GM19240 (cell line): ENCODE data around the gene TBXAS1.
A peak's percentile ranks its signal among the peaks of the same experiment; 100 is the strongest.
"Not testable (repeated sequence)": the region's sequence is repeated elsewhere in the genome, so short reads cannot be mapped to it uniquely, and the experiment has no call there.

Experiments used
- DNase-seq: peaks from one replicate; pipeline ENCODE4 v3.0.0; 2011; ENCODE audit warnings: low spot score; ENCODE audit not compliant: insufficient read length

Gene TBXAS1

DNA sequence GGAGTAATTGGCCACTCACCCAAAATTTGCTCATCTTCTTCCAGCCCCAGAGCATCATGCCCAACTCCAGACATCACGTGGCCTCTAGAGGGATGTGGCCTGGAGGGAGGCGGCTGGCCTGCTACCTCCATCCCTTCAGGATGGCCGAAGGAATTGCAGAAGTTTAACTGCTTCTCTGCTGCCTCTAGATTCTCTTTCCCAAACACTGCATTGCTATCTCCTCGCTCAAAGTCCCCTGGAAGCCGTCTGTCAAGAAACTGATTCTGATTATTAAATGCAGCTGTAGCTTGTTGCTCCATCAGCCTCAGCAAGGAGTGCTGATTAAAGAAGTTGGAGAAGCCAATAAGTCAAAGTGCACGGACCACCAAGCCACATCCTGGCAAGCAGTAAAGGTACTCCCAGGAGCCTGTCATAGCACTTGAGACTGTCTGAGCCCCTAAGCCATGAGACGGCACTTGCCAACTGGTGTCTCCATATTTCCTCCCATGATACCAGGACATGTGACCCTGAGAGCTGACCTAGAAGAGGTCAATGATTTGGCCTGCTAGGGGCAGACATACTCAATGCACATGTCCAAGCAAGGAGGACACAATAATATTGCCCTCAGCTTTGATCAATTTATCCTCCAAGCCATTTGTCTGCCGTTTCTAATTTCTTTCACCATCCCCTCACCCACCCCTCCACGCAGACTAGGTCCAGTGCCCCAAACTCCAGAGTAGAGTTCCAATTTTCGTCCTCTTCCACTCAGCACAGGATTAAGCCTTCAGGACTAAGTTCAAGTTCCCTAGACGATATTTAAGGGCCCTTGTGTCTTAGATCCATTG is 84.2 kb downstream of the TBXAS1 start:
- no peak for DNase-seq

DNA sequence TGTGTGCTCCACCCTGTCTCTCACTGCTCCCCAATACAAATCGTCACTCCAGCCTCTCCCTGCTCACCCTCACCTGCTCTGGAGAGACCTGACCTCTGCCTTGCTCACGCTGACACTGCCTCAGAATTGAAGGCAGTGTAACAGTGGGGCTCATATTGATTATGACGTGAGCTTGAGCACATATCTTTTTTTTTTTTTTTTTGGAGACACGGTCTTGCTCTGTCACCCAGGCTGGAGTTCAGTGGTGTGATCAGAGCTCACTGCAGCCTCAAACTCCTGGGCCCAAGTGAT is 84.7 kb downstream of the TBXAS1 start:
- no peak for DNase-seq

DNA sequence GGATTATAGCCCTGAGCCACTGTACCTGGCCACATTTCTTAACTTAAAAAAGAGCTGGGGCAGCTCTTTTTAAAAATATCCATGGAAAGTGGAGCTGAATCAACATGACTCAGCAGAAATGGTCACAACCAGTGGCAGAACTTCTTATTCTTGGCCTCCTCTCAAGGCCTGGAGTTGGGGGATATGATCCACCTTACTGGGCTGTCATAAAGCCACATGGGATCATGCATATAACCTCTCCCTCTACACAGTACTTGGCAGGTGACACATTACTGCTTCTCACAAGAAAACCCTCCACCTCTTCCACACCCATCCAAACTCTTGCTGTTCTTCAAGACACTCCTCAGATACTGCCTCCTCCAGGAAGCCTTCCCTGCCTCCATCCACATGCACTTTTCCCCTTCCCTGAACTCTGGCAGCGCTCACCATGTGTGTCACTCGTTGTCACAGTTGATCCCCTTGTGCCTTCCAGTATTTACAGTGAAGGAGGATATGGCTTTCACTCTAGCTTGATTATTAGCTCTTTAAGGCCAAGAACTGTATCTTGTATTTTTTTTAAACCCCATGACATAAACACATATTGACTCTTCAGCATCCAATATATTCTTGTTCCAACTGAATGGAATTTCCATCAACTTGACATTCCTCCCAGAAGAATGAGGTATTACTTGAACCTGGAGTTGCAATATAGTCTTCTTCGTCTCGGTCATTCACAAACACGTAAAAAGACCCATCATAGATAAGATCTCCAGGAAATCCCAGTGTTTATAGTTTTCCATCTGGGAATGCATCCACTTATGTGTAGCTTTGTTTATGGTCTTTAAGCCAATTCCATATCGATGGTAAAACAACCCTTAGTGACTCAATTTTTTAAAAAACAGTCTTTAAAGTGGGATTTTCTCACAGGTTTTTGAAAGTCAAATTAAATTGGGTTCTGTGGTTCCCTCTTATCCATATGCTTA is 85.5 kb downstream of the TBXAS1 start:
- DNase-seq = no peak

DNA sequence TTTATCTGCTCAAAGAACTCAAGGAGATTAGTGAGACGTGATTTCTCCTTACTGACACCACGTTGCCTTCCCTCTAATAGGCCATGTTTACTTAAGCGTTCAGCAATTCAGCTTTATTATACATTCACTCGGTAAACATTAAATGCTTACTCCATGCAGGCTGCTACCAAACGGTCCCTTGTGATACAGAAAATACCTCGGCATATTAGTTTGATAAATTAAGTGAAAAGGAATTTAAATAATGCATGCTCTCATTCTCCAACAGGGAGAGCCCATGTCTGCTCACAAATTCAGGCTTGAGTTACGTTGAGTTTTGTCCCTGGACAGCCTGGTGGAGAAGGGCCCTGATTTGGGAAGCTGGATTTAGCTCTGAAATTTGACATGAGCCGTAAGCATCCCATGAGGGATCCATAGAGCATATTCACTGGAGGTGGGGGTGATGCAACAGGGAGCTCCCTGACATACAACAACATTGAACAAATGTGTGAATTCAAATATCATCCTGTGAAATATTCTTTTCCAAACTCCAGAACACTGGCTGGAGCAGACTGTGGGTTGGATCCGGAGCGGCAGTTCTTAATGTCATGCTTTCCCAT is 86.3 kb downstream of the TBXAS1 start:
- DNase-seq = no peak

DNA sequence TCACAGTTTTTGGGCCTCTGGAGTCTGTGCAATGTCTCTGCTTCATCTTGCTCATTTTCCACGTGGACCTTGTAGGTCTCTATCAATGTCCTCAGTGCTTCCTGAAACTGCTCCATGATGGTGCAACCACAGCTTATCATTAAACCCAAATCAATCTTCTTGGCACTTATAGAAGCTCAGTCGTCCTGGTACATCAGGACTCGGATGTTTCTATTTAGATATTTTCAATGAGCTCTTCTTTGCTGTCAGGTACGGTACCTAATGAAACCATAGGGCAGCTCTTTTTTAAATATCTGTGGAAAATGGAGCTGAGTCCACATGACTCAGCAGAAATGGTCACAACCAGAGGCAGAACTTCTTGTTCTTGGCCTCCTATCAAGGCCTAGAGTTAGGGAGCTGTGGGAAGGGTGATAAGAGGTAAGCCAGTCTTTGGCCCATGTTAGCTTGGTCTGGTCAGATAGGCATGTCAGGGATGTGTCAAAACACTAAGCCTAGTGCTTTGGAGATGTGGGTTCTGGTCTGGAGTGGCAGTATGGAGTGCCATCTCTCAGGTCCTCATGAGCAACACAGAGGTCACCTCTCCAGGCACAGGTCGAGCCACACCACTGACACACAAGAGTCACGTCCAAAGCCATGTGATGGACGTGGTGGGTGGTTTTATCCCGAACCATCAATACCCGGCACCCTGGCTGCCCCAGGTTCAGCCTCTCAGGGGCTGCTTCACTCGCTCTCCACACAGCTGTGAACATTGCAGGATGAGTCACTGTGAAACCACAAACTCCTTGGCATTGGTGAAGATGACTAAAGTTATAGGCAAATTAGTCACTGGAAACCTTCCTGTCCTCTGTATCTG is 87.0 kb downstream of the TBXAS1 start:
- peak; percentile 76 for DNase-seq

DNA sequence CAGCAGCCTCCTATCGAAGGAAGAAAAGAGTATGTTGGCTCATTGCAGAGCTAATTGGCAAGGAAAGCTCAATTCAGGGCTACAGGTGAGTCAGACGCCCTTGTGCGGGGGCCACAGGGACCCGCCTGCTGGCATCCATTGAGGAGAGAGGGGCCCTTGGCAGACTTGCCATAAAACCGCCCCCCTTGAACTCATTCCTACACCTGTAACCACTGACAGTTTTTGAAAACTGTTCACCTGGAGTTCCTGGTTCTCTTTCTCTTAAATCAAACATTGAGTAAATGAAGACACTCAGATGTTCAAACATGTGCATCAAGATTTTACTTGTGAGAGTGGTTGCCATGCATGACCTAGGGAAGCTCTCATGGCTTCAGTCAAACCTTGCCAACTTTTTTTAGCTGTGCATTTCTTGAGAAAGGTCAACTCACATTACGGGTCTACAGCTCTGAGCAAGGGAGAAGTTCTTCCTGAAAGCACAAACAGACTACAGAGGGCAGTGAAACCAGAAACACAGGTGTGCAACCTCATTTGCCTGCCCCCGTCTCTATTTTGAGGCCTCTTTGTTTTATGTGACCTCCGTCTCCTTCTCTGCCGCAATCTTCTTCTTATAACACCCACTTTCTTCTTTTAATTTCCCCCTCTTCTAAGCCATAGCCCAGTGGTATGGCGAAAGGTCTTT is 87.8 kb downstream of the TBXAS1 start:
- peak; percentile 51 for DNase-seq

DNA sequence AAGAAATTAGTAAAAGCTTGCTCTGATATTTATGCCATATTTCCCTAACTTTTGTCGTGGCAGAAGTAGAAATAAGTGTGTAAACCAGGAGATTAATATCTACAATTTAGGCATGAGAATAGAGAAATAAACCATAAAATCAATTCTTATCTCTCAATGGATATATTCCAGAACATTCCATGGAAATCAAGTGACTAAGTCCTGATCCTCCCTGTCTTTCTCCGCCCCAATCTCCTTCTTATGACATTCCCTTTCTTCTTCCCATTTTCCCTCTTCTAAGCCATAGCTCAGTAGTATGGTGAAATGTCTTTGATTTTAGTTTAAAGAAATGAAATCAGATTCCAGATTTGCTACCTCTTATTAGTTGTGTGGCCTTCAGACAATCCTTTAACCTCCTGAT is 88.8 kb downstream of the TBXAS1 start:
- no peak for DNase-seq

DNA sequence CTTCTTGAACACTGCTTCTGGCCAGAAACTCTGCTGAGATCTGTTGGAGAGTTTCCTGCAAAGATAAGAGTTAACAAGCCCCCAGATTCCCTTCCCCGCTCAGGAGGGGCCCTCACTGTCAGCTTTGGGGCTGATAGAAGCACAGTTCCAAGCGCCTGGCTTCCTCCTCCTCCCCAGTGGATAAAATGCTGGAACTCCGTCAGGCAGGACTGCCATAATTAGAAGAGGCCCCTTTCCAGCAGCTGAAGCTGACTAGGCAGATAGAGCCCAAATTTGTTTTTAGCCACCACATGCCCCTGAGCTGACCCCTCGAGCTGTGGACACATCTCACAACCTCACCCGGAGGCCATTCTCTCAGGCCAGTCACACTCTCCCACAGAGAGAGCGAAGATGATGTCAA is 89.4 kb downstream of the TBXAS1 start:
- no peak for DNase-seq

DNA sequence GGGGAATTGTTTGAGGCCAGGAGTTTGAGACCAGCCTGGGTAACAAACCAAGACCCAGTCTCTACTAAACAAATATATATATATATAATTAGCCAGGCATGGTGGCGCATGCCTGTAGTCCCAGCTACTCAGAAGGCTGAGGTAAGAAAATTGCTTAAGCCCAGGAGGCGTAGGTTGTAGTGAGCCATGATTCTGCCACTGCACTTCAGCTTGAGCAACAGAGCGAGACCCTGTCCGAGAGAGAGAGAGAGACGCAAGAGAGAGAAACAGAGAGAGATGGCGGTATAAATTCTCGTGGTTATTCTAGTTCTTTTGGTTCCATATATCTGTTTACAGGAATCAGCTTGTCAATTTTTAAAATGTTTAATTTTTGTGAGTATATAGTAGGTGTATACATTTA is 94.0 kb downstream of the TBXAS1 start:
- DNase-seq = no peak

DNA sequence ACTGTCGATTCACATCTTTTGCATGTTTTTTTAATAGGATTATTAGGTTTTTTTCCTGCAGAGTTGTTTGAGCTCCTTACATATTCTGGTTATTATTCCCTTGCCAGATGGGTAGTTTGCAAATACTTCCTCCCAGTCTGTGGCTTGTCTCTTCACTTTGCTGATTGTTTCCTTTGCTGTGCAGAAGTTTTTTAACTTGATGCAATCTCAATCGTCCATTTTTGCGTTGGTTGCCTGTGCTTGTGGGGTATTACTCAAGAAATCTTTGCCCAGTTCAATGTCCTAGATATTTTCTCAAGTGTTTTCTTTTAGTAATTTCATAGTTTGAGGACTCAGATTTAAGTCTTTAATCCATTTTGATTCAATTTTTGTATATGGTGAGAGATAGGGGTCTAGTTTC is 95.4 kb downstream of the TBXAS1 start:
- DNase-seq = no peak

DNA sequence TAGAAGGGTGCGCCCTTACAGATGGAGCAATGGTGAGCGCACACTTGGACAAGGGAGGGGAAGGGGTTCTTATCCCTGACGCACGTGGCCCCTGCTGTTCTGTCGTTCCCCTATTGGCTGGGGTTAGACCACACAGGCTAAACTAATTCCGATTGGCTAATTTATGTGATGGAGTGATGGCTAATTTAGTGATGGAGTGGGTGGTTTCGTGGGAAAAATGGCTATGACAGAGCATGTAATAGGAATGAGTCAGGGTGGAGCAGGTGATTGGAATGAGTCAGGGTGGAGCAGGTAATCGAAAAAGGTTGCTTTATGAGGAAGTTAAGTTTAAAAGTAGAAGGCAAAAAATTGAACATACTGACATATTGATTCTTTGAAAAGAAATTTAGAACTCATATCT is 100.2 kb downstream of the TBXAS1 start:
- not testable (repeated sequence) for DNase-seq

DNA sequence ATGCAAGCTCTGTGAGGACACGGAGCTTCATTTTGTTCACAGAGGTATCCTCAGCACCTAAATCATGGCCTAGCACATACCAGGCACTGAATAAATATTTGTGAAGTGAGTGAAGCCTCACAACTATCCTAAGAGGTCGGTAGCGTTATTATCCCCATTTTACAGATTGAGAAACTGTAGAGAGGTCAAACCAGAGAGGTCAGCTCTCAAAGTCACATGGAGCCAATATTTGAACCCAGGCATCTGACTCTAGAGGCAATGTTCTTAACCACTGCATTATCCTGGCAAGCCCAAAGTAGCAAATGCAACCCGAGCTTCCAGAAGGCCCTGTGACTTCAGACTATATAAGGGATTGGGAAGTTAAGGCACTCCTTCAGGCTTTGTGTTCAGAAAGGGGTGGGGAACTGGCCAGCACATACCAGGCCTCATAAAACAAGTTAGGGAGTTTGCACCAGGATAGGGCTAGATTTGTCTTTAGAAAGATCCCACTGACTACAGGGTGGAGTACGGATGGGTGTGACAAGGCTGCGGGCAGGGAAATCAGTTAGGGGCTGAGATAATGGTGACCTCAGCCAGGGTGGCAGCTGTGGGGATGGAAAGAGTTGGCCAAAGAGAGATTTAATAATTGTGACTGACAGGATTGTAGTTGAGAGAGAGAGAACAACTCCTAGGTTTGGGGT is 101.4 kb downstream of the TBXAS1 start:
- DNase-seq = no peak

DNA sequence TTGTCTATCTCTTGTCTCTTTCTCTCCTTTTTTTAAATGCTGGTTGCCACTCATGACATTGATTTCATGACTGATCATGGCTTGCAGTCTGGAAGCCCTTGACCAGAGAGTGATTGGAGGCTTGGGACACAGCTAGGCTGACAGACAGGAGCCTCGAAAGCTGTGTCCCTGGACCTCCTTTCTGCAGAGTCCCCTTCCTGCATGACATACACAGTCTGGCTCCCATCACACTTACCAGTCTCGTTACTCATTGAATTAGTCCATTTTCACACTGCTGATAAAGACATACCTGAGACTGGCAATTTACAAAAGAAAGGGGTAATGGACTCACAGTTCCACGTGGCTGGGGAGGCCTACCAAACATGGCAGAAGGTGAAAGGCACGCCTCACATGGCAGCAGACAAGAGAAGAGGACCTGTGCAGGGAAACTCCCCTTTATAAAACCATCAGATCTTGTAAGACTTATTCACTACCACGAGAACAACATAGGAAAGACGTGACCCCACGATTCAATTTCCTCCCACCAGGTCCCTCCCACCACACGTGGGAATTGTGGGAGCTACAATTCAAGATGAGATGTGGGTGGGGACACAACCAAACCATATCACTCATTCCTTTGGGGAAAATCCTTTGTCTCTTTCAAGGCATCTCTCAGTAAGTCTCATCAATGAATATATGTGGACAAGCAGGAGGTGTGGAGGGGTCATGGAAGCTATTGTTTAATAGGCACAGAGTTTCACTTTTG is 102.3 kb downstream of the TBXAS1 start:
- DNase-seq = no peak

DNA sequence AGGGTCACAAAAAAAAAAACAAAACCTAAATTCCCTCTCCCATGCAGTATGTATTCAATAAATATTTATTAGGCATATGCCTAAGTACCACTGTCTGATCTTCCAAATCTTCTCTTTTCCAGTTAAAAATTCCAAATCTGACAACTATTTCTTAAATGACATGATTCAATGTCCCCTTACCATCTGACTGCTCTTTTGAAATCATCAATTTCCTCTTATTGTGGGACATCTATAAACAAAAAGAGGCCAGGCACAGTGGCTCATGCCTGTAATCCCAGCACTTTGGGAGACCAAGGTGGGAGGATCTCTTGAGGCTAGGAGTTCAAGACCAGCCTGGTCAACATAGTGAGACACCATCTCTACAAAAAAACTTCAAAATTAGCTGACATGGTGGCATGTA is 103.5 kb downstream of the TBXAS1 start:
- no peak for DNase-seq

DNA sequence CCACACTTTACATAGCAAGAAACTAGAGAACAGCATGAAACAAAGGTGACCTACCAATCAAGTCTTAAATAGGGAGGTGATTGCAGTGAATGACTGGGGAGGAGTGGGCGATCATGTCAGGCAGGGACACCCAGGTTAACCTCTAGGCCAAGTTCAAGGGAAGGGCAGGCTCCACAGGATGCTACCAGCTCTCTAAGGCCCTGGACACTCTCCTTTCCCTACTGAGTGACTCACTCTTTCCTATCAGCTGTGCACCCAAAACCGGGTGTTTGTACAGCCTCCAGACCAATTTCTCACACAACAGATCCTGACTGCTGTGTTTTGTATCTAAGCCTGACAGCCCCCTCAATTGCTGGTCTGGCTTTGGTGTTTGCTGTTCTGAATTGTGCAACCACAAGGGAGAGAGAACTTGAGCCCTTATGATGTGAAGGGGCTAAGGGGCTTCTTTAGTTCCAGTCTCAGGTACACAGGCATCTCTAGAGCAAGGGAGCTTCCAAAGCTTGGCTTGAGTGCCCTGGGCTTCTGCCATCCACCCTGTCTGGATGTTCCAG is 107.8 kb downstream of the TBXAS1 start:
- DNase-seq = no peak

DNA sequence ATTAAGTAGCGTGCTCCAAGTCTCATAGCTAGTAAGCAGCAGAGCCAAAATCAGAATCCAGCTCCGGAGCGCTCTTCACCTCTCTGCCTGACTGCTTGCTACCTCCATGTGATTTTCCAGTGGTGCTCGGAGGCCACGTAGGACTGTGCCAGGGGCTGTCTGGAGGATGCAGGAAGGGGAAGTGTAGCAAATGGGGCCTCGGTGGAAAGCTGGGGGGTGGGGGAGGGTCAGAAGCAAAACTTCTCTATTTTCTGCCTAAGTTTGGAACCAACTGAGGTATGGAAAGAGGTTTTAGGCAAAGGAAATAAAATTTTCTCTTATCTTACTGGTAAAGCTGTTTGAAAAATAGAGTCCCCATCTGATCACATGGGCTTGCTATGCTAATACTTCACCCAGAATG is 108.7 kb downstream of the TBXAS1 start:
- no peak for DNase-seq

DNA sequence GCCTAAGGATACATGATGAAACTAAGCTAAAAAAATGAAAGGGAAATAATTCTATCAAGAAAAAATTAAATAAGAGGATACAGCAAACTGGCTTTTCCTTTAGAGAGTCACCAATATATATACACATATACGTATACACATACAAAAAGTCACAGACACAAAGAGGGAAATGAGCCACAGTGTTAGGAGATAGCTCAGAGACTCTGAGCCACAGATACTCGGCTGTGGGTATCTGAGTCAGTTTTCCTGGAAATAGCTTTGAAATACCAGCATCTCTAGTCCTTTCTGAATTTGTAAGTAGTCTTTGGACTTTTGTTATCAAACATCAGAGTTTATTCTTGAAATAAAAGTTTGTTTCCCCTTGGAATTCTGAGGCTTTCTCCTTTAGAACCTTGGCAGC is 111.8 kb downstream of the TBXAS1 start:
- DNase-seq = no peak

DNA sequence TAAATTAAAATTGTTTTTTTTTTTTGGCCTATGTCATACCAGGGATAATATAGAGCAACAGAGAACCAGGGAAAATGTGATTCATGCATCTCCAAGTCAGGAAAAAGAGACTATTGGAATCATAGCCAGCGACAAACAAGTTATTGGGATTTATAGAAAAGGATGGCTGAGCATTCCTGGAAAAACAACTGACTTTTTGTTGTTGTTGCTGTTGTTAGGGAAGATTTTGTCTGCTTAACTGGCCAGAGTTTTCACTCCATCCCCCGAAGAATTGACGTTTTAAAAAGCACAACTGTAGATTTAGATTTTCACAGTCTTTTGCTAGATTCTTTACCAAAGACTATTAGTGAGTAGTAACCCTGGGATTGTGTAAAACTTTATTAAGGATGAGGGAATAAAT is 112.4 kb downstream of the TBXAS1 start:
- DNase-seq = no peak

DNA sequence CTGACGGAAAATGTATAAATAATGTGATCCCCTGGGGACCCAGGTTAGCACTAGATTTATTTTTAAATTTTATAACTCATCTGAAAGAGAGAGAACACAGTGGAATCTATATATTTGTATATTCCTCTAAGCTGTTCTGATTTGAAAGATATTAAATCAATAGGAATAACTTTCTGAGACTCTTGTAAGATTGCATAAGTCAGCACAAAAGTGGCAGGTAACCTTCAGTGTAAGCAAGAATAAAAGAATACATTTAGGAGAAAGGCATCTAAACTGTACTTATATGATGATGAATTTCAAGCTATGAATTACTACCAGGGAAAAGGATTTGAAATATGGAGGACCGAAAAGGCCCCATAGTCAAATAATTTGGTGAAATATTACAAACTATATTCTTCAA is 112.8 kb downstream of the TBXAS1 start:
- DNase-seq = no peak
